ENCODE data around the gene AACS.

Gene AACS

GRCh38 chr12:125163148-125163547 lies 97.9 kb downstream of the AACS start:
- no peak for TF ChIP-seq GABPA (IDR thresholded peaks at IDR 0.05; ENCODE audit: low read depth)
- TF ChIP-seq REST (IDR thresholded peaks at IDR 0.05; ENCODE audit: insufficient replicate concordance, low read depth) = no peak
- no peak for TF ChIP-seq SPI1 (IDR thresholded peaks at IDR 0.05; ENCODE audit: borderline replicate concordance, low read depth)
- no peak for DNase-seq (ENCODE audit: low read depth in 1 of 2, low spot score in 1 of 2)

GRCh38 chr12:125164541-125164940 lies 99.3 kb downstream of the AACS start:
- H3K4me3 ChIP-seq (replicated peaks; ENCODE audit: insufficient read depth, low read length) = no peak overlapping the region
- no peak for DNase-seq (ENCODE audit: low read depth in 1 of 2, low spot score in 1 of 2)

More at GRCh38 chr12:125163148-125163547, 97.9 kb downstream of the AACS start:
- H3K4me3 ChIP-seq (replicated peaks; ENCODE audit: insufficient read depth, low read length) = no peak overlapping the region
- H3K27me3 ChIP-seq (ENCODE audit: insufficient read depth, poor library complexity, severe bottlenecking) = no peaks in the 10 kb centered on the region
- H3K27ac ChIP-seq (replicated peaks) = no peak overlapping the region

GRCh38 chr12:125166041-125166440 lies 100.8 kb downstream of the AACS start:
- no peak overlapping the region for H3K4me3 ChIP-seq (replicated peaks; ENCODE audit: insufficient read depth, low read length)
- H3K27ac ChIP-seq (replicated peaks) = no peak overlapping the region
- DNase-seq (ENCODE audit: low read depth in 1 of 2, low spot score in 1 of 2) = no peak
- no peaks in the 10 kb centered on the region for H3K27me3 ChIP-seq (ENCODE audit: insufficient read depth, poor library complexity, severe bottlenecking)
- TF ChIP-seq POLR2AphosphoS5 (IDR thresholded peaks at IDR 0.05; ENCODE audit: low read depth) (no peak), GABPA (IDR thresholded peaks at IDR 0.05; ENCODE audit: low read depth) (no peak), SPI1 (IDR thresholded peaks at IDR 0.05; ENCODE audit: borderline replicate concordance, low read depth) (no peak), CTCF (IDR thresholded peaks at IDR 0.05; ENCODE audit: insufficient read depth, low read length) (no peak)

More at GRCh38 chr12:125164541-125164940, 99.3 kb downstream of the AACS start:
- no peak for TF ChIP-seq REST (IDR thresholded peaks at IDR 0.05; ENCODE audit: insufficient replicate concordance, low read depth)
- TF ChIP-seq SPI1 (IDR thresholded peaks at IDR 0.05; ENCODE audit: borderline replicate concordance, low read depth) = no peak
- no peak for TF ChIP-seq GABPA (IDR thresholded peaks at IDR 0.05; ENCODE audit: low read depth)
- TF ChIP-seq POLR2AphosphoS5 (IDR thresholded peaks at IDR 0.05; ENCODE audit: low read depth) = no peak
- TF ChIP-seq CTCF (IDR thresholded peaks at IDR 0.05; ENCODE audit: insufficient read depth, low read length) = no peak
- Histone ChIP-seq H3K27ac (replicated peaks) (no peak overlapping the region), H3K27me3 (ENCODE audit: insufficient read depth, poor library complexity, severe bottlenecking) (no peaks in the 10 kb centered on the region)

GRCh38 chr12:125167658-125168057 lies 102.4 kb downstream of the AACS start:
- H3K27me3 ChIP-seq (ENCODE audit: insufficient read depth, poor library complexity, severe bottlenecking) = no peaks in the 10 kb centered on the region
- TF ChIP-seq CTCF (IDR thresholded peaks at IDR 0.05; ENCODE audit: insufficient read depth, low read length) = no peak
- TF ChIP-seq GABPA (IDR thresholded peaks at IDR 0.05; ENCODE audit: low read depth) = no peak
- TF ChIP-seq REST (IDR thresholded peaks at IDR 0.05; ENCODE audit: insufficient replicate concordance, low read depth) = no peak
- no peak for TF ChIP-seq SPI1 (IDR thresholded peaks at IDR 0.05; ENCODE audit: borderline replicate concordance, low read depth)
- TF ChIP-seq POLR2AphosphoS5 (IDR thresholded peaks at IDR 0.05; ENCODE audit: low read depth) = no peak
- DNase-seq (ENCODE audit: low read depth in 1 of 2, low spot score in 1 of 2) = no peak
- H3K4me3 ChIP-seq (replicated peaks; ENCODE audit: insufficient read depth, low read length) = no peak overlapping the region
- H3K27ac ChIP-seq (replicated peaks) = no peak overlapping the region

Measured in HL-60 (cell line).